ENCODE measurements around the gene LIN7B. TPM values are rescaled to one million over a fixed set of nuclear protein-coding genes. Genes with fewer than 3 reads are reported as not detected.
A peak's percentile ranks its signal among the peaks of the same experiment; 100 is the strongest.
"Not testable (repeated sequence)": the region's sequence is repeated elsewhere in the genome, so short reads cannot be mapped to it uniquely, and the experiment has no call there.

Gene LIN7B
- total RNA-seq, 1 donor from 2014 or later: 3.2 TPM

DNA sequence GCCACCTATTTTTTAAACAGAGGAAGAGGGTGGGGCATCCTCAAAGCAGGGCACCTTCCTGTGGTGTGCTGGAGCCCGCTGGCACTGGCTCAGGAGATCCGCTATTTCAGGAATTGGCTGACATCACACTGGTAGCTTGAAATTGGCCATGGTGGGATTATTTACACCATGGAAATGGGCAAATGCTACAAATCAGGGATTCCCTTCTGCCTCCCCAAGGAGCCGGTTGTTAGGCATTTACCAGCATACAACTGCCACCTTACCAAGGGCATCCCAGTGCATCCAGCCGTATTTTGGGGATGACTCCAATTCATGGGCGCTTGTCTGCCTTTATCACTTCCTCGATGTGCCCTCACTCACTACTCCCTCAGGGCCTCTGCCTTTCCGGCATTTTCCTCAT lies 26.8 kb downstream of the LIN7B start:
- FAIRE-seq: no peak

GRCh38 chr19:49141352-49141751 lies 27.2 kb downstream of the LIN7B start:
- no peak for FAIRE-seq
- no peak for TF ChIP-seq CTCF (IDR thresholded peaks at IDR 0.05; ENCODE audit: insufficient read depth, low read length, severe bottlenecking)
- Histone ChIP-seq H3K27me3 (ENCODE audit: control insufficient read depth, insufficient read depth, low read length) (no peaks in the 10 kb centered on the region), H3K4me3 (ENCODE audit: low read depth, low read length) (no peak overlapping the region), H3K36me3 (ENCODE audit: control insufficient read depth, insufficient read depth, low read length) (no peaks in the 10 kb centered on the region)
- no peak for DNase-seq (ENCODE audit: low read depth)

More for the DNA sequence above, 26.8 kb downstream of the LIN7B start:
- Histone ChIP-seq H3K27me3 (ENCODE audit: control insufficient read depth, insufficient read depth, low read length) (no peaks in the 10 kb centered on the region), H3K36me3 (ENCODE audit: control insufficient read depth, insufficient read depth, low read length) (no peaks in the 10 kb centered on the region), H3K4me3 (ENCODE audit: low read depth, low read length) (no peak overlapping the region)
- TF ChIP-seq CTCF (IDR thresholded peaks at IDR 0.05; ENCODE audit: insufficient read depth, low read length, severe bottlenecking): no peak
- DNase-seq (ENCODE audit: low read depth): no peak

- FAIRE-seq (no peak), DNase-seq (ENCODE audit: low read depth) (peak; percentile 84)
- no peak for TF ChIP-seq CTCF (IDR thresholded peaks at IDR 0.05; ENCODE audit: insufficient read depth, low read length, severe bottlenecking)
- no peaks in the 10 kb centered on the region for H3K27me3 ChIP-seq (ENCODE audit: control insufficient read depth, insufficient read depth, low read length)
- H3K4me3 ChIP-seq (ENCODE audit: low read depth, low read length): peak overlapping the region; percentile 41
- H3K36me3 ChIP-seq (ENCODE audit: control insufficient read depth, insufficient read depth, low read length): no peaks in the 10 kb centered on the region
These were observed 28.7 kb downstream of the LIN7B start for GRCh38 chr19:49142866-49143335.

- Histone ChIP-seq H3K27me3 (ENCODE audit: control insufficient read depth, insufficient read depth, low read length) (no peaks in the 10 kb centered on the region), H3K4me3 (ENCODE audit: low read depth, low read length) (no peak overlapping the region), H3K36me3 (ENCODE audit: control insufficient read depth, insufficient read depth, low read length) (no peaks in the 10 kb centered on the region)
- FAIRE-seq (no peak), DNase-seq (ENCODE audit: low read depth) (no peak)
- TF ChIP-seq CTCF (IDR thresholded peaks at IDR 0.05; ENCODE audit: insufficient read depth, low read length, severe bottlenecking): peak; percentile 90
These were observed 31.6 kb downstream of the LIN7B start for GRCh38 chr19:49145573-49146407.

DNA sequence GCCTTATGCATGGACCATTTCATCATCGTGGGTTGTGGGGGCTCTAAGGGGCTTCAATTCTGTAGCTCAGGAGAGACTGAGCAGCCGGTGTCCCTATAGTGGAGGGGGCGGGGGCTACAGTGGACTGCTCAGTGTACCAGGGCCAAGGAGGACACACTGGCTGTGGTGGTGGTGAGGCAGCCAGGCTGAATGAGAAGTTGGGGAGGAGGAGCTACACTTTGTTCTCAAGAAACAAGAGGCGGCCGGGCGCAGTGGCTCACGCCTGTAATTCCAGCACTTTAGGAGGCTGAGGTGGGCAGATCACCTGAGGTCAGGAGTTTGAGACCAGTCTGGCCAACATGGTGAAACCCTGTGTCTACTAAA lies 32.2 kb downstream of the LIN7B start:
- H3K4me3 ChIP-seq (ENCODE audit: low read depth, low read length); DNase-seq (ENCODE audit: low read depth); H3K36me3 ChIP-seq (ENCODE audit: control insufficient read depth, insufficient read depth, low read length); H3K27me3 ChIP-seq (ENCODE audit: control insufficient read depth, insufficient read depth, low read length); FAIRE-seq: not testable (repeated sequence)

DNA sequence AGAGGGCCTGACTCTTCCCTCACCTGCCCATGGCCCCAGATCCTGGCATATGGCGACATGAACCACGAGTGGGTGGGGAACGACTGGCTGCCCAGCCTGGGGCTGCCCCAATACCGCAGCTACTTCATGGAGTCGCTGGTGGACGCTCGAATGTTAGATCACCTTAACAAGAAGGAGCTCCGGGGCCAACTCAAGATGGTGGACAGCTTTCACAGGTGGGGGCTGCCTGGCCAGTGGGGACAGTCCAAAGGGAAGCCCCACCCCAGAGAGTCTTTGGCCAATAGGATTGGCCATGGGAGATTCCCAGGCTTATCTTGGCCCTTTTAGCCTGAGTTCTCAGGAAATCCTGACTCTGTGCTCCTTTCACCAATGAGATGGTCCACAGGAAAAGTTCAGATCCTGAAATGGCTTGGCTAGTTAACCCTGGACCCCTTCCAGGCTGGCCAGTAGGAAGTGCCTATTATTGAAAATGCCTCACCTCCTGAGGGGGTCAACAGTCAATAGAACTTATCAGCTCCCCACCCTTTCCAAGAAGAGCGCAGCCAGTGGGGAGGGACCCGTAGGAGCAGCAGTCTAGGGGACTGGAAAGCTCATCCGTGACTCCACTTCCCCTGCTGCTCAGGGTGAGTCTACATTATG lies 34.0 kb downstream of the LIN7B start:
- Histone ChIP-seq H3K4me3 (ENCODE audit: low read depth, low read length) (no peak overlapping the region), H3K36me3 (ENCODE audit: control insufficient read depth, insufficient read depth, low read length) (no peaks in the 10 kb centered on the region), H3K27me3 (ENCODE audit: control insufficient read depth, insufficient read depth, low read length) (no peaks in the 10 kb centered on the region)
- TF ChIP-seq CTCF (IDR thresholded peaks at IDR 0.05; ENCODE audit: insufficient read depth, low read length, severe bottlenecking): no peak
- DNase-seq (ENCODE audit: low read depth) (no peak), FAIRE-seq (no peak)
